Heart left ventricle (tissue), 13 donors: Measurements from ENCODE around the gene DHRS3.
"Not testable (repeated sequence)": the region's sequence is repeated elsewhere in the genome, so short reads cannot be mapped to it uniquely, and the experiment has no call there.

Experiments used
- CTCF ChIP-seq, 12 donors: fragments of 200-600 bp; sonication (generic) in 4 of 12; IDR thresholded peaks; one replicate each; pipeline versions ENCODE4 v1.5.0 to v1.8.0; 2018 to 2022; ENCODE audit warnings: antibody characterized with exemption in 12 of 12, mild to moderate bottlenecking in 5 of 12
- POLR2A ChIP-seq, 2 donors: fragments of 450-650 bp; IDR thresholded peaks; one replicate each; pipeline ENCODE4 v1.6.1; 2017; ENCODE audit warnings: antibody characterized with exemption in 2 of 2, mild to moderate bottlenecking in 2 of 2, moderate library complexity in 2 of 2
- donor health status: ischemic (EF 13 %, LVEDD 7.1; RV severe dilation, severe dysfunction).
- donor health status: DM: no; HTN: yes; CAD: no.
- donor health status: DM: no; HTN: no; CAD: no.
- donor health status: ischemic (EF 25% LVEDD 6.9; RV normal size, moderate dysfunction).
- donor health status: ischemic (EF 25% LVEDD 5.7; RV mildly dilated, moderate dysfunction).
- donor health status: ischemic (EF 35%, LVEDD 5.7; RV mildly dilated, moderate dysfunction).
- donor health status: nonischemic (EF 11% LVEDD 7.7; RV severe dilation, severe dysfunction).
- donor health status: DM: yes; HTN: yes; CAD: no.
- donor health status: PGD.
- donor health status: ischemic (EF 29% LVEDD 5.4; RV normal size, mild dysfunction).
- donor health status: nonischemic (EF 23%, LVEDD 6.1; RV moderate dilation, normal function).

GRCh38 chr1:12538536-12538935 lies 79.5 kb downstream of the DHRS3 start:
- TF ChIP-seq CTCF, POLR2A (IDR thresholded peaks at IDR 0.05): not testable (repeated sequence)
